Caco-2 (cell line): ENCODE data around the gene SESN1. TPM values are rescaled to one million over a fixed set of nuclear protein-coding genes. Genes with fewer than 3 reads are reported as not detected.

Source experiments
- BruUV-seq: library from RNA; stranded (reverse); fragments of 400-500 nt; replicated peaks from 2 replicates; lab custom pipeline; 2021; lab: Mats Ljungman, UMichigan
- CTCF ChIA-PET: fragments of 300-600 bp; sonication (Branson Sonifier 250); formaldehyde crosslinking; loops from one replicate; lab custom pipeline; 2022; ENCODE audit warnings: antibody characterized with exemption; lab: Charles Lee
- POLR2A ChIA-PET: fragments of 300-600 bp; sonication (Branson Sonifier 250); formaldehyde crosslinking; loops from one replicate; lab custom pipeline; 2022; ENCODE audit warnings: antibody characterized with exemption; lab: Charles Lee
- DNase-seq, 2 experiments: peaks; one replicate each; pipeline versions ENCODE4 v3.0.0 to v3.0.0-alpha.2; 2020 to 2022
- H3K27me3 ChIP-seq: replicated peaks from 2 replicates; pipeline ENCODE4 v1.6.0; 2011; ENCODE audit warnings: low read length; ENCODE audit not compliant: control insufficient read depth, insufficient read depth
- H3K36me3 ChIP-seq: 2 replicates; pipeline ENCODE4 v1.5.1; 2011; ENCODE audit warnings: low read length; ENCODE audit not compliant: control insufficient read depth, insufficient read depth
- H3K4me1 ChIP-seq: fragments of 250-450 bp; sonication (Bioruptor Pico); 2 replicates; pipeline ENCODE4 v1.5.1; 2020; ENCODE audit warnings: mild to moderate bottlenecking
- H3K4me3 ChIP-seq: 2 replicates; pipeline ENCODE4 v1.5.1; 2011; ENCODE audit warnings: low read depth, mild to moderate bottlenecking, control low read depth, low read length
- H3K9me3 ChIP-seq: fragments of 250-450 bp; sonication (Bioruptor Pico); 2 replicates; pipeline ENCODE4 v1.5.1; 2020; ENCODE audit warnings: mild to moderate bottlenecking, moderate library complexity
- H3K27ac Mint-ChIP-seq: one replicate; pipeline ENCODE4 v1.8.0; 2022; ENCODE audit warnings: mixed read lengths; ENCODE audit not compliant: unreplicated experiment
- H3K27me3 Mint-ChIP-seq: one replicate; pipeline ENCODE4 v1.8.0; 2022; ENCODE audit warnings: mixed read lengths; ENCODE audit not compliant: insufficient read depth, unreplicated experiment
- H3K36me3 Mint-ChIP-seq: one replicate; pipeline ENCODE4 v1.8.0; 2022; ENCODE audit warnings: mild to moderate bottlenecking, mixed read lengths; ENCODE audit not compliant: insufficient read depth, unreplicated experiment
- H3K4me1 Mint-ChIP-seq: one replicate; pipeline ENCODE4 v1.8.0; 2022; ENCODE audit warnings: low read depth, mixed read lengths; ENCODE audit not compliant: unreplicated experiment
- H3K4me3 Mint-ChIP-seq: one replicate; pipeline ENCODE4 v1.8.0; 2022; ENCODE audit warnings: mild to moderate bottlenecking, moderate library complexity, mixed read lengths; ENCODE audit not compliant: unreplicated experiment
- H3K9me3 Mint-ChIP-seq: one replicate; pipeline ENCODE4 v1.8.0; 2022; ENCODE audit warnings: mixed read lengths; ENCODE audit not compliant: unreplicated experiment
- intact Hi-C: fragments of 100-400 bp; cut with micrococcal nuclease; formaldehyde crosslinking; loops from one replicate; pipeline ENCODE4 v1.10.0; 2022; ENCODE audit not compliant: unreplicated experiment
- total RNA-seq: library from RNA; stranded (reverse); gene quantifications from 2 replicates; pipeline ENCODE4 v1.2.3, GENCODE V29; 2022
- TF ChIP-seq, protein P1 (sequence below), 2 experiments: fragments of 200-600 bp in 1 of 2; IDR thresholded peaks; 1 replicate in 1 of 2; 2 replicates in 1 of 2; pipeline versions ENCODE4 v1.5.1 to v1.8.0; 2011 to 2022; ENCODE audit warnings: antibody characterized with exemption in 1 of 2, control low read depth in 1 of 2, inconsistent platforms in 1 of 2, low read depth in 1 of 2, low read length in 1 of 2, mild to moderate bottlenecking in 1 of 2, moderate library complexity in 1 of 2; ENCODE audit not compliant: insufficient read depth in 1 of 2, severe bottlenecking in 1 of 2, unreplicated experiment in 1 of 2

The SESN1 gene
- total RNA-seq, 1 experiment from 2014 or later, result 21.9 TPM

DNA sequence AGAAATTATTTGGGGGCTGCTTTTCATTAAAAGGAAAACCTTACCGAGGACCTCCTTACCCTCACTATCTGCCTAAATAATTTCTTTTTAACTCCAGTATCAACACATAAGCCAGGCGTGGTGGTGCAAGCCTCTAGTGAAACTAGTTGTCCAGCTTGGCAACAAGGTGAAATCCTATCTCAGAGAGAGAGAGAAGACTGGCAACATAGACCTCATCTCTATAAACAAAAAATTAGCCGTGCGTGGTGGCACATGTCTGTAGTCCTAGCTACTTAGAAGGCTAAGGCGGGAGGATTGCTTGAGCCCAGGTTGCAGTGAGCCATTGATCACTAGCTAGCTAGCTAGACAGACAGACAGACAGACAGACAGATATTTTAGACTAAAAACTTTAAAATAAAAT, 153.9 kb downstream of the SESN1 start:
- no peak for DNase-seq
- Mint-ChIP-seq H3K4me3 (no peak overlapping the region), H3K36me3 (no peaks in the 10 kb centered on the region), H3K27me3 (no peaks in the 10 kb centered on the region), H3K4me1 (no peaks in the 10 kb centered on the region), H3K27ac (no peak overlapping the region), H3K9me3 (peaks cover 9% of the 10 kb centered on the region)
- Histone ChIP-seq H3K4me3 (no peak overlapping the region), H3K27me3 (no peaks in the 10 kb centered on the region), H3K9me3 (no peaks in the 10 kb centered on the region), H3K4me1 (peaks cover 16% of the 10 kb centered on the region), H3K36me3 (no peaks in the 10 kb centered on the region)
- intact Hi-C loops, result loop anchor here (5.0 kb wide), 1 partner anchor 618 kb away; no protein-coding TSS in a partner anchor
- BruUV-seq, result no TSS peak
- ChIA-PET CTCF (no interaction called here), POLR2A (no interaction called here)
- TF ChIP-seq, protein P1, sequence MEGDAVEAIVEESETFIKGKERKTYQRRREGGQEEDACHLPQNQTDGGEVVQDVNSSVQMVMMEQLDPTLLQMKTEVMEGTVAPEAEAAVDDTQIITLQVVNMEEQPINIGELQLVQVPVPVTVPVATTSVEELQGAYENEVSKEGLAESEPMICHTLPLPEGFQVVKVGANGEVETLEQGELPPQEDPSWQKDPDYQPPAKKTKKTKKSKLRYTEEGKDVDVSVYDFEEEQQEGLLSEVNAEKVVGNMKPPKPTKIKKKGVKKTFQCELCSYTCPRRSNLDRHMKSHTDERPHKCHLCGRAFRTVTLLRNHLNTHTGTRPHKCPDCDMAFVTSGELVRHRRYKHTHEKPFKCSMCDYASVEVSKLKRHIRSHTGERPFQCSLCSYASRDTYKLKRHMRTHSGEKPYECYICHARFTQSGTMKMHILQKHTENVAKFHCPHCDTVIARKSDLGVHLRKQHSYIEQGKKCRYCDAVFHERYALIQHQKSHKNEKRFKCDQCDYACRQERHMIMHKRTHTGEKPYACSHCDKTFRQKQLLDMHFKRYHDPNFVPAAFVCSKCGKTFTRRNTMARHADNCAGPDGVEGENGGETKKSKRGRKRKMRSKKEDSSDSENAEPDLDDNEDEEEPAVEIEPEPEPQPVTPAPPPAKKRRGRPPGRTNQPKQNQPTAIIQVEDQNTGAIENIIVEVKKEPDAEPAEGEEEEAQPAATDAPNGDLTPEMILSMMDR (IDR thresholded peaks at IDR 0.05; ENCODE audit: insufficient read depth in 1 of 2, low read depth in 1 of 2, low read length in 1 of 2, severe bottlenecking in 1 of 2, unreplicated experiment in 1 of 2), result no peak

DNA sequence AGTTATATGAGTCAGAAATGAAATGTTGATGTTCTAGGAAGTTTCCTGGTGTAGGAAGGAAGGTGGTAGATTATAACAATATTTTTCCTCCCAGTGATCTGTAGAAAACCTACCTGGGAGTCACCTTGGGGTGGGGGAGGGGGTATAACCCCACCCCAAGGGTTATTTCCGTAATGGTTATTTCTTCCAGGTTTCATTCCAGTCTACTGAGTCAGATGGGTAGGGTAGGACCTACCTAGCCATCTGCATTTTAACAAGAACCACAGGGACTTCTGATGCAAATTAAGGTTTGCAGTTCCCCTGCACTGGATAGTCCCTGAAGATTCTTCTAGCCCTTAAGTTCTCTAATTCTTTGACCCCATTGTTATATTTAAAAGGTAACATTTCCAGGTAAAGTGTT, 157.5 kb downstream of the SESN1 start:
- Histone ChIP-seq H3K27me3 (no peaks in the 10 kb centered on the region), H3K4me3 (no peak overlapping the region), H3K36me3 (no peaks in the 10 kb centered on the region), H3K9me3 (no peaks in the 10 kb centered on the region), H3K4me1 (peaks cover 11% of the 10 kb centered on the region)
- DNase-seq, result no peak
- ChIA-PET CTCF (no interaction called here), POLR2A (no interaction called here)
- no TSS peak for BruUV-seq
- TF ChIP-seq, protein P1 (IDR thresholded peaks at IDR 0.05; ENCODE audit: insufficient read depth in 1 of 2, low read depth in 1 of 2, low read length in 1 of 2, severe bottlenecking in 1 of 2, unreplicated experiment in 1 of 2), result no peak
- intact Hi-C loops, result no loop called here
- Mint-ChIP-seq H3K9me3 (peaks cover 9% of the 10 kb centered on the region), H3K27ac (no peak overlapping the region), H3K4me3 (no peak overlapping the region), H3K4me1 (peaks cover 8% of the 10 kb centered on the region), H3K36me3 (no peaks in the 10 kb centered on the region), H3K27me3 (no peaks in the 10 kb centered on the region)

Other genes starting within 250 kb of the SESN1 start
- gene ARMC2, start 246.4 kb downstream of the SESN1 start, total RNA-seq, result 6.1 and 7.8 TPM in 2 replicates
- 11.0 and 12.7 TPM in 2 replicates for gene CEP57L1, start 661 bp upstream of the SESN1 start, total RNA-seq